ENCODE data around the gene SV2B. TPM values are rescaled to one million over a fixed set of nuclear protein-coding genes. Genes with fewer than 3 reads are reported as not detected.

Gene SV2B
- total RNA-seq, 1 experiment from 2014 or later: not detected

DNA sequence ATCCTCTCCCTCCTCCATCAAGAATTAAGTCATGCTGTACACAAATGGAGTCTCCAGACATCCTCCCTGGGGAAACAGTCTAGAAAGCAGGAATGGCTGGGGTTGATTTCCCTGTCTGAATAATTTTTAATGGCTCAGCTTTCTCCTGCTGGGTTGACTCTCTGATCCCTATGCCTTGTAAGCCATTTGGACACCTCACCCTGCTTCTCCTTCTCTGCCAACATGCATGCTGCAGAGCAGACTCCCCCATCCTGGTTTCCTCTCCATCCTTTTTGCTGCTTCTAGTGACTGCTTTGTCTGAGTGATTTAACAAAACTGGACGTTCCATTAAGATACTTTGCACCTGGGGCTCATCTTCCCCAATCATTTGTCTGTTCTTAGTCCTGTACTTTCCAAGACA lies 22.2 kb downstream of the SV2B start:
- no peak overlapping the region for H2BK12ac ChIP-seq (ENCODE audit: insufficient read length, low read depth, low read length)
- H3K56ac ChIP-seq (ENCODE audit: insufficient read length, low read depth, low read length): no peak overlapping the region
- no peak overlapping the region for H4K8ac ChIP-seq (replicated peaks; ENCODE audit: insufficient read length, low read depth, low read length)
- Mint-ChIP-seq H3K9me3 (no peaks in the 10 kb centered on the region; a peak in 1 of 5 replicates), H3K36me3 (ENCODE audit: insufficient read depth in 1 of 3, low read depth in 3 of 3) (no peaks in the 10 kb centered on the region; a peak in 1 of 7 replicates), H3K4me1 (peaks cover 6 to 7% of the 10 kb centered on the region in 2 experiments), H3K27me3 (ENCODE audit: low read depth) (peaks cover 2% of the 10 kb centered on the region), H3K4me3 (no peak overlapping the region), H3K27ac (no peak overlapping the region)
- H4K5ac ChIP-seq (ENCODE audit: insufficient read length, low read depth, low read length): no peak overlapping the region
- H2BK120ac ChIP-seq (ENCODE audit: low read depth, low read length, poor library complexity, severe bottlenecking): no peak overlapping the region
- H3K4ac ChIP-seq (ENCODE audit: low read depth, low read length): no peak overlapping the region
- no peak overlapping the region for H3K27ac ChIP-seq (ENCODE audit: insufficient read length, low read depth, low read length)
- no peak overlapping the region for H3K9ac ChIP-seq (ENCODE audit: extremely low read depth, insufficient read length, low read length)
- no peak overlapping the region for H3K23ac ChIP-seq (ENCODE audit: insufficient read length, low read depth, low read length)
- no peak overlapping the region for H3T11ph ChIP-seq (ENCODE audit: low read length)
- TF ChIP-seq, protein P1, sequence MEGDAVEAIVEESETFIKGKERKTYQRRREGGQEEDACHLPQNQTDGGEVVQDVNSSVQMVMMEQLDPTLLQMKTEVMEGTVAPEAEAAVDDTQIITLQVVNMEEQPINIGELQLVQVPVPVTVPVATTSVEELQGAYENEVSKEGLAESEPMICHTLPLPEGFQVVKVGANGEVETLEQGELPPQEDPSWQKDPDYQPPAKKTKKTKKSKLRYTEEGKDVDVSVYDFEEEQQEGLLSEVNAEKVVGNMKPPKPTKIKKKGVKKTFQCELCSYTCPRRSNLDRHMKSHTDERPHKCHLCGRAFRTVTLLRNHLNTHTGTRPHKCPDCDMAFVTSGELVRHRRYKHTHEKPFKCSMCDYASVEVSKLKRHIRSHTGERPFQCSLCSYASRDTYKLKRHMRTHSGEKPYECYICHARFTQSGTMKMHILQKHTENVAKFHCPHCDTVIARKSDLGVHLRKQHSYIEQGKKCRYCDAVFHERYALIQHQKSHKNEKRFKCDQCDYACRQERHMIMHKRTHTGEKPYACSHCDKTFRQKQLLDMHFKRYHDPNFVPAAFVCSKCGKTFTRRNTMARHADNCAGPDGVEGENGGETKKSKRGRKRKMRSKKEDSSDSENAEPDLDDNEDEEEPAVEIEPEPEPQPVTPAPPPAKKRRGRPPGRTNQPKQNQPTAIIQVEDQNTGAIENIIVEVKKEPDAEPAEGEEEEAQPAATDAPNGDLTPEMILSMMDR (conservative IDR thresholded peaks at IDR 0.05): no peak
- H3K9me3 ChIP-seq (ENCODE audit: control insufficient read depth, low read depth, low read length): no peaks in the 10 kb centered on the region
- no peaks in the 10 kb centered on the region for H3K79me1 ChIP-seq (ENCODE audit: insufficient read depth, low read depth, low read length, poor library complexity, severe bottlenecking)
- no peak overlapping the region for H3K14ac ChIP-seq (ENCODE audit: insufficient read depth, low read length)
- no peak for DNase-seq
- H3K4me1 ChIP-seq (ENCODE audit: insufficient read depth, low read length): peaks cover 2% of the 10 kb centered on the region; the same call in 1 of the 2 replicates
- no peak overlapping the region for H2AFZ ChIP-seq (ENCODE audit: low read length)
- H3K18ac ChIP-seq (ENCODE audit: insufficient read length, low read depth, low read length): no peak overlapping the region
- H2BK15ac ChIP-seq (ENCODE audit: low read depth, low read length): no peak overlapping the region
- H3K27me3 ChIP-seq (ENCODE audit: insufficient read depth, low read length): no peaks in the 10 kb centered on the region
- H3K79me2 ChIP-seq (ENCODE audit: insufficient read depth, low read length): no peaks in the 10 kb centered on the region
- no peak overlapping the region for H2AK5ac ChIP-seq (ENCODE audit: insufficient read length, low read length)
- no peak overlapping the region for H2BK5ac ChIP-seq (ENCODE audit: insufficient read length, low read length)
- WGBS (ENCODE audit: extremely low coverage, insufficient read length, low lambda C conversion rate): no CpG with 5 or more reads among the region's 1 CpG
- H3K23me2 ChIP-seq (ENCODE audit: insufficient read length, low read depth, low read length, poor library complexity, severe bottlenecking): no peaks in the 10 kb centered on the region
- H4K91ac ChIP-seq (ENCODE audit: insufficient read length, low read depth, low read length): no peak overlapping the region
- H2BK20ac ChIP-seq (ENCODE audit: low read depth, low read length, poor library complexity, severe bottlenecking): no peak overlapping the region
- no peak overlapping the region for H3K4me2 ChIP-seq (ENCODE audit: insufficient read depth, insufficient read length, low read length)
- no peaks in the 10 kb centered on the region for H4K20me1 ChIP-seq (ENCODE audit: control insufficient read depth, insufficient read depth, insufficient read length)

Measured in H9 (cell line).